ENCODE data around the gene CCBE1. TPM values are rescaled to one million over a fixed set of nuclear protein-coding genes. Genes with fewer than 3 reads are reported as not detected.
"Not testable (repeated sequence)": the region's sequence is repeated elsewhere in the genome, so short reads cannot be mapped to it uniquely, and the experiment has no call there.

Gene CCBE1
- total RNA-seq, 2 experiments from 2014 or later = not detected

GRCh38 chr18:59737776-59738300 lies 40.6 kb upstream of the CCBE1 start:
- CTCF ChIA-PET = no interaction called here
- POLR2A ChIA-PET = no interaction called here
- ATAC-seq = no peak
- H3K27me3 Mint-ChIP-seq = no peaks in the 10 kb centered on the region
- H3K4me1 Mint-ChIP-seq (ENCODE audit: low read depth) = no peaks in the 10 kb centered on the region
- H3K27ac Mint-ChIP-seq = no peak overlapping the region
- TF ChIP-seq CTCF (IDR thresholded peaks at IDR 0.05) = no peak
- no peak for DNase-seq
- H3K4me3 Mint-ChIP-seq = no peak overlapping the region
- intact Hi-C loops (cut with micrococcal nuclease) = no loop called here
- peaks cover 5% of the 10 kb centered on the region for H3K9me3 Mint-ChIP-seq
- no peaks in the 10 kb centered on the region for H3K36me3 Mint-ChIP-seq (ENCODE audit: low read depth)

- DNase-seq = not testable (repeated sequence)
These were observed 40.1 kb upstream of the CCBE1 start for GRCh38 chr18:59737335-59737734.

GRCh38 chr18:59736061-59736460 lies 38.8 kb upstream of the CCBE1 start:
- POLR2A ChIA-PET = no interaction called here

More at GRCh38 chr18:59737335-59737734, 40.1 kb upstream of the CCBE1 start:
- H3K4me3 Mint-ChIP-seq; H3K36me3 Mint-ChIP-seq (ENCODE audit: low read depth); H3K4me1 Mint-ChIP-seq (ENCODE audit: low read depth); H3K27ac Mint-ChIP-seq; H3K27me3 Mint-ChIP-seq; POLR2A ChIA-PET; CTCF ChIA-PET; intact Hi-C loops (cut with micrococcal nuclease); ATAC-seq; H3K9me3 Mint-ChIP-seq: not testable (repeated sequence)

GRCh38 chr18:59735269-59735860 lies 38.1 kb upstream of the CCBE1 start:
- peaks cover 1% of the 10 kb centered on the region for H3K27me3 Mint-ChIP-seq
- DNase-seq = no peak
- no peak overlapping the region for H3K27ac Mint-ChIP-seq
- intact Hi-C loops (cut with micrococcal nuclease) = no loop called here
- H3K4me3 Mint-ChIP-seq = no peak overlapping the region
- no peaks in the 10 kb centered on the region for H3K4me1 Mint-ChIP-seq (ENCODE audit: low read depth)
- no peaks in the 10 kb centered on the region for H3K36me3 Mint-ChIP-seq (ENCODE audit: low read depth)
- no peak for TF ChIP-seq CTCF (IDR thresholded peaks at IDR 0.05)
- ChIA-PET CTCF (no interaction called here), POLR2A (no interaction called here)
- H3K9me3 Mint-ChIP-seq = peaks cover 5% of the 10 kb centered on the region
- ATAC-seq = no peak

More at GRCh38 chr18:59736061-59736460, 38.8 kb upstream of the CCBE1 start:
- ATAC-seq (no peak), DNase-seq (no peak)
- CTCF ChIA-PET = no interaction called here
- H3K27ac Mint-ChIP-seq = no peak overlapping the region
- no peak for TF ChIP-seq CTCF (IDR thresholded peaks at IDR 0.05)
- H3K4me1 Mint-ChIP-seq (ENCODE audit: low read depth) = no peaks in the 10 kb centered on the region
- intact Hi-C loops (cut with micrococcal nuclease) = no loop called here
- no peaks in the 10 kb centered on the region for H3K27me3 Mint-ChIP-seq
- H3K4me3 Mint-ChIP-seq = no peak overlapping the region
- H3K36me3 Mint-ChIP-seq (ENCODE audit: low read depth) = no peaks in the 10 kb centered on the region
- peaks cover 5% of the 10 kb centered on the region for H3K9me3 Mint-ChIP-seq

GRCh38 chr18:59733421-59733820 lies 36.2 kb upstream of the CCBE1 start:
- no peaks in the 10 kb centered on the region for H3K4me1 Mint-ChIP-seq (ENCODE audit: low read depth)
- no peak overlapping the region for H3K27ac Mint-ChIP-seq
- H3K36me3 Mint-ChIP-seq (ENCODE audit: low read depth) = no peaks in the 10 kb centered on the region
- POLR2A ChIA-PET = no interaction called here
- H3K9me3 Mint-ChIP-seq = no peaks in the 10 kb centered on the region
- DNase-seq (no peak), ATAC-seq (no peak)
- H3K27me3 Mint-ChIP-seq = peaks cover 1% of the 10 kb centered on the region
- no peak for TF ChIP-seq CTCF (IDR thresholded peaks at IDR 0.05)
- CTCF ChIA-PET = interaction anchor here (0.8 kb wide), 1 partner anchor 90 kb away, joined by 3 read pairs; no protein-coding TSS in a partner anchor
- intact Hi-C loops (cut with micrococcal nuclease) = no loop called here
- no peak overlapping the region for H3K4me3 Mint-ChIP-seq

Data from activated CD8-positive, alpha-beta T cell treated with anti-CD3 and anti-CD28 coated beads for 36 hours (primary cell).